Tibial nerve (tissue), 4 donors: ENCODE data around the gene CCDC9.

Source experiments
- EP300 ChIP-seq, 2 donors: sonication (generic); formaldehyde crosslinking; IDR thresholded peaks; one replicate each; pipeline ENCODE4 v1.6.1; 2017; ENCODE audit warnings: antibody characterized with exemption in 2 of 2, mild to moderate bottlenecking in 1 of 2
- POLR2A ChIP-seq, 2 donors: fragments of 450-650 bp; IDR thresholded peaks; one replicate each; pipeline ENCODE4 v1.6.1; 2017; ENCODE audit warnings: antibody characterized with exemption in 2 of 2, mild to moderate bottlenecking in 2 of 2, moderate library complexity in 2 of 2
- TF ChIP-seq, protein P1 (sequence below), 5 experiments: fragments of 200-600 bp in 3 of 5; fragments of 450-650 bp in 2 of 5; sonication (generic) in 3 of 5; IDR thresholded peaks; one replicate each; pipeline ENCODE4 v1.5.1; 2016 to 2019; ENCODE audit warnings: antibody characterized with exemption in 5 of 5, mild to moderate bottlenecking in 3 of 5, moderate library complexity in 2 of 5

DNA sequence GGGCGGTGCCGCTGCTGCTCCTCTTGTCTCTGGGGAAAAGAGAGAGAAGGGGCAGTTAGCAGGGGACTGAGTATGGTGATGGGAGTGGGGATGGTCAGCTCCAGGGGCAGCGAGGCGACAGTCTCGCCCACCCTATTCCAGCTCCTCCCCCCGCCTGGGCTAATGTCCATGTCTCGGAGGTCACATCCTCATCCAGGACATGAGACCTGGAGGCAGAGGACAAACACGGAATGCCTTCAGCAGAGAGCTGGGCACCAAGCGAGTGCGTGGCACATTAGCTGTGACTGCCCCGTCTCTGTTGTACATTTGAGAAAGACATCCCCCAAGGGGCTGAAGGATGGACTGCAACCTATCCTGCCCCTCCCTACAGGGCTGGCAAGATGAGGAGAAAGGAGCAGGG is 34.4 kb upstream of the CCDC9 start:
- TF ChIP-seq POLR2A (IDR thresholded peaks at IDR 0.05) (no peak), EP300 (IDR thresholded peaks at IDR 0.05) (no peak)
- TF ChIP-seq, protein P1, sequence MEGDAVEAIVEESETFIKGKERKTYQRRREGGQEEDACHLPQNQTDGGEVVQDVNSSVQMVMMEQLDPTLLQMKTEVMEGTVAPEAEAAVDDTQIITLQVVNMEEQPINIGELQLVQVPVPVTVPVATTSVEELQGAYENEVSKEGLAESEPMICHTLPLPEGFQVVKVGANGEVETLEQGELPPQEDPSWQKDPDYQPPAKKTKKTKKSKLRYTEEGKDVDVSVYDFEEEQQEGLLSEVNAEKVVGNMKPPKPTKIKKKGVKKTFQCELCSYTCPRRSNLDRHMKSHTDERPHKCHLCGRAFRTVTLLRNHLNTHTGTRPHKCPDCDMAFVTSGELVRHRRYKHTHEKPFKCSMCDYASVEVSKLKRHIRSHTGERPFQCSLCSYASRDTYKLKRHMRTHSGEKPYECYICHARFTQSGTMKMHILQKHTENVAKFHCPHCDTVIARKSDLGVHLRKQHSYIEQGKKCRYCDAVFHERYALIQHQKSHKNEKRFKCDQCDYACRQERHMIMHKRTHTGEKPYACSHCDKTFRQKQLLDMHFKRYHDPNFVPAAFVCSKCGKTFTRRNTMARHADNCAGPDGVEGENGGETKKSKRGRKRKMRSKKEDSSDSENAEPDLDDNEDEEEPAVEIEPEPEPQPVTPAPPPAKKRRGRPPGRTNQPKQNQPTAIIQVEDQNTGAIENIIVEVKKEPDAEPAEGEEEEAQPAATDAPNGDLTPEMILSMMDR (IDR thresholded peaks at IDR 0.05), result no peak
